Parathyroid adenoma (tissue), 2 donors: ENCODE measurements around the gene PAFAH1B2.
A peak's percentile ranks its signal among the peaks of the same experiment; 100 is the strongest.

Source experiments
- H2AFZ ChIP-seq: fragments of 300-600 bp; sonication (generic); one replicate; pipeline ENCODE4 v1.7.0; 2017; ENCODE audit warnings: antibody characterized with exemption, mild to moderate bottlenecking
- H3K27ac ChIP-seq: fragments of 300-600 bp; sonication (generic); one replicate; pipeline ENCODE4 v1.7.0; 2017
- H3K27me3 ChIP-seq: fragments of 300-600 bp; sonication (generic); one replicate; pipeline ENCODE4 v1.7.0; 2017; ENCODE audit warnings: low read length; ENCODE audit not compliant: control insufficient read depth, insufficient read depth
- H3K36me3 ChIP-seq: fragments of 300-600 bp; sonication (generic); one replicate; pipeline ENCODE4 v1.7.0; 2017; ENCODE audit warnings: low read length; ENCODE audit not compliant: control insufficient read depth, insufficient read depth
- H3K4me1 ChIP-seq: fragments of 300-600 bp; sonication (generic); one replicate; pipeline ENCODE4 v1.7.0; 2017; ENCODE audit warnings: control low read depth
- H3K4me2 ChIP-seq: fragments of 300-600 bp; sonication (generic); one replicate; pipeline ENCODE4 v1.7.0; 2017; ENCODE audit warnings: low read length
- H3K4me3 ChIP-seq: fragments of 300-600 bp; sonication (generic); one replicate; pipeline ENCODE4 v1.7.0; 2017; ENCODE audit warnings: low read depth, low read length
- H3K79me2 ChIP-seq: fragments of 300-600 bp; sonication (generic); one replicate; pipeline ENCODE4 v1.7.0; 2017; ENCODE audit warnings: control low read depth
- H3K9ac ChIP-seq: fragments of 300-600 bp; sonication (generic); one replicate; pipeline ENCODE4 v1.7.0; 2017; ENCODE audit warnings: mild to moderate bottlenecking
- H3K9me3 ChIP-seq: fragments of 300-600 bp; sonication (generic); one replicate; pipeline ENCODE4 v1.7.0; 2017; ENCODE audit warnings: low read length; ENCODE audit not compliant: control insufficient read depth
- CTCF ChIP-seq: fragments of 300-600 bp; sonication (generic); IDR thresholded peaks from one replicate; pipeline ENCODE4 v1.7.0; 2017; ENCODE audit warnings: antibody characterized with exemption, mild to moderate bottlenecking
- donor health status: primary hyperparathyroidism.

PAFAH1B2 gene

DNA sequence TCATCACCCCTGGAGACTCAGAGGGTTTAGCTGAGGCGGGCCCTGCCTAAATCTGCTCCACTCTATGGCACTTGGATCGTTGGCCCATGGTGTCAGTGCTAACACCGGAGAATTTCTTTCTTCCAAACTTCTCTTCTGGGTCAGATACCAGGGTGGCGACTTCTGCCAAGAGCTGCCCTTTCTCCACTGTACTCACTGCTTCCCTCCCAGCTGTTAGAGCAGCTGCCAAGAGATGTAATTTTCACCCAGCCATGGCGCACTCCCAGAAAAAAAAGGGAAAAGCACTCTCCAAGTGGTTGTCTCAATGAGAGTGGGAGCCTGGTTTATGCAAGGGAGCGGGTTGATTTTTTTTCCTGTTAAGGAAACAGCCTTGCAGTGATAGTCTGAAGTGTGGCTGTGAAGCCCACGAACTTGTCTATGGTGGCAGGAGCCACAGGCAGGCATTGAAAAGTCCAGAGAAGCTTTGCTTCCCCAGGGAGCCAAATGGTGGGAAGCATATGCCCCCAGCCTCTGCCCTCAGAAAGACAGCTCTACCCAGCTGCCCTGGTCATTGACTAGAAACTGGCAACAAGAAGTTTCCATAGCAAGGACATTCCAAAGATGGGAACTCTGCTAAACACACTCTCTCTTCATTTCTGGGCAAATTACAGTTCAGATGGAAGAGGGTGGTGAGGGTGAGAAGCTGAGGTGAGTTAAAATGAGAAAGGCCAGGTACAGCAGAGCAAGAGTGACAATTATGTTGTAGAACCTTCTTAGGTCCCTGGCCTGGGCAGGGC lies 77.1 kb downstream of the PAFAH1B2 start:
- Histone ChIP-seq H2AFZ (no peak overlapping the region), H3K4me1 (peaks cover 19% of the 10 kb centered on the region), H3K36me3 (no peaks in the 10 kb centered on the region), H3K9me3 (no peaks in the 10 kb centered on the region), H3K4me3 (no peak overlapping the region), H3K27ac (peak overlapping the region; percentile 78), H3K79me2 (no peaks in the 10 kb centered on the region), H3K4me2 (no peak overlapping the region), H3K9ac (no peak overlapping the region), H3K27me3 (no peaks in the 10 kb centered on the region)
- no peak for TF ChIP-seq CTCF

DNA sequence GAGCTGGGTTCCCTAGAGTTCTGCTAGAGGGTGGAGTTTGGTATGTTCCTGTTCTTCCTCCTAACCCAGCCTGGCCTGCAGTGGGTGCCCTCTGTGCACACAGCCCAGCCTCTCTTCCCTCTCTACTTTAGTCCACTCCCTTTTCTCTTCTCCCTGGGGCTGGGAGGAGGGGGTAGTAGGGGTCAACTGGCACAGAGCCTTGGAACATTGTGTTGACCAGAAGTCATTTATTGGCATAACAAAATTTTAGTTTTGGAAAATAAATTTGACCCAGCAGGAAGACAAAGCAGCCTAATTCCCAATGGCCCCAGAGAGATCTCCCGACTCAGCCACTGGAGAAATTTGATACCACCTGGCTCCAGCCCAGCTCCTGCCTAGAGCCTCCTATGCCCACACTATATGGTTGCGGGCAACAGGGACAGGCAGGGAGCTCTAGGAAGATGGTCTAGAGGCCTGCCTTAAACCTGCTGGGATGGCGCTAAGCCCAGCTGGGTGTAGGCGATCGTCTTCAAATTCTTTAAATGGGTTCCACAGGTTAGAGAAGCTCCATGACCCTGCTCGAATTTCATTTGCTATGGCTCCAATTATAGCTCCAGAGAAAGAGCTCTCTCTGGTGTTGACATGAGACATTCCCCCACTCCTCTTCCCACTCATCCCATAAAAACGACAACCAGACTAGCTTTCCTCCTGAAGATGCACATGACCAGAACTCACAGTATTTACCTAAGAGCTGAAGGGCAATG lies 77.9 kb downstream of the PAFAH1B2 start:
- TF ChIP-seq CTCF: no peak
- no peaks in the 10 kb centered on the region for H3K27me3 ChIP-seq
- no peak overlapping the region for H2AFZ ChIP-seq
- H3K4me1 ChIP-seq: peaks cover 19% of the 10 kb centered on the region
- no peaks in the 10 kb centered on the region for H3K36me3 ChIP-seq
- H3K4me2 ChIP-seq: no peak overlapping the region
- H3K9me3 ChIP-seq: no peaks in the 10 kb centered on the region
- no peak overlapping the region for H3K9ac ChIP-seq
- no peak overlapping the region for H3K4me3 ChIP-seq
- H3K27ac ChIP-seq: peak overlapping the region; percentile 78
- H3K79me2 ChIP-seq: no peaks in the 10 kb centered on the region

DNA sequence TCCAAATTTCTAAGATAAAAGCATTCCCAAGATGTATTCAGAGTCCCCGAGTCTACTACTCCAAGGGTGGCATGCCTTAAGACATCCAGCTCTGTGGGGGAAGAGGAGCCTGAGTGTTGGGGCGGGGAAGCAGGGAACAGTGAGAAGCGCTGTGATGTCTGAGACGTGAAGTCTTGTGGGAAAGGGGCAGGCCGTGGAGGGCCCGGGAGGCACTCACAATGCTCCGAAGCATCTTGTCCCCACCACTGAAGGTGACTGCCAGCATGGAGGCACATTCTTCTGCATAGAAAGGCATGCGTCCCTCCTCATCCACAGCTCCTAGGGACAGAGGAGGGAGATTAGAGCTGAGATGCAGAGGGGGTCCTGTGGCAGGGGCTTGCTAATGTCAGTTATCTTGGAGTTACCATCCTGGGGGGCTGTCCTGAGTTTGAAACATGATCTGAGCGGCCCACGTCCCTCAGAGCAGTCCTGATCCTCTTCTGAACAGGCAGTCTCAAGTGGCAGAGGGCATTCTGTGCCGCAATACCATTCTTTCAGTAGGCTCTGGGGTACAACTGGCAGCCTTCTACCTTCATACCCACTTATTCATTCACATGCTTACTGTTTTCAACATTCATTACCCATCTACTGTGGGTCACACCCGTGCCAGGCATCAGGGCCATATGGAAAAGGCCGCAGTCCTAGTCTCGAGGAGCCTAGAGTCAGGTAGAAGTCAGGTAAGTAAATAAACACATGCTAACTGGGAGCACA lies 79.1 kb downstream of the PAFAH1B2 start:
- H3K9ac ChIP-seq: no peak overlapping the region
- H3K27ac ChIP-seq: no peak overlapping the region
- H3K27me3 ChIP-seq: no peaks in the 10 kb centered on the region
- TF ChIP-seq CTCF: no peak
- H3K36me3 ChIP-seq: no peaks in the 10 kb centered on the region
- H3K4me1 ChIP-seq: peaks cover 19% of the 10 kb centered on the region
- H2AFZ ChIP-seq: no peak overlapping the region
- no peaks in the 10 kb centered on the region for H3K79me2 ChIP-seq
- H3K4me3 ChIP-seq: no peak overlapping the region
- H3K4me2 ChIP-seq: no peak overlapping the region
- H3K9me3 ChIP-seq: no peaks in the 10 kb centered on the region

GRCh38 chr11:117223741-117224689 lies 79.9 kb downstream of the PAFAH1B2 start:
- H3K4me2 ChIP-seq: no peak overlapping the region
- no peak overlapping the region for H3K27ac ChIP-seq
- peaks cover 19% of the 10 kb centered on the region for H3K4me1 ChIP-seq
- no peak for TF ChIP-seq CTCF
- no peaks in the 10 kb centered on the region for H3K27me3 ChIP-seq
- H3K9me3 ChIP-seq: no peaks in the 10 kb centered on the region
- H3K9ac ChIP-seq: no peak overlapping the region
- no peak overlapping the region for H2AFZ ChIP-seq
- H3K79me2 ChIP-seq: no peaks in the 10 kb centered on the region
- H3K4me3 ChIP-seq: no peak overlapping the region
- no peaks in the 10 kb centered on the region for H3K36me3 ChIP-seq
